Measurements from ENCODE around the gene TF. TPM values are rescaled to one million over a fixed set of nuclear protein-coding genes. Genes with fewer than 3 reads are reported as not detected.
A peak's percentile ranks its signal among the peaks of the same experiment; 100 is the strongest.

TF gene
- total RNA-seq, 2 donors from 2014 or later: 0.65 to 1.3 TPM

DNA sequence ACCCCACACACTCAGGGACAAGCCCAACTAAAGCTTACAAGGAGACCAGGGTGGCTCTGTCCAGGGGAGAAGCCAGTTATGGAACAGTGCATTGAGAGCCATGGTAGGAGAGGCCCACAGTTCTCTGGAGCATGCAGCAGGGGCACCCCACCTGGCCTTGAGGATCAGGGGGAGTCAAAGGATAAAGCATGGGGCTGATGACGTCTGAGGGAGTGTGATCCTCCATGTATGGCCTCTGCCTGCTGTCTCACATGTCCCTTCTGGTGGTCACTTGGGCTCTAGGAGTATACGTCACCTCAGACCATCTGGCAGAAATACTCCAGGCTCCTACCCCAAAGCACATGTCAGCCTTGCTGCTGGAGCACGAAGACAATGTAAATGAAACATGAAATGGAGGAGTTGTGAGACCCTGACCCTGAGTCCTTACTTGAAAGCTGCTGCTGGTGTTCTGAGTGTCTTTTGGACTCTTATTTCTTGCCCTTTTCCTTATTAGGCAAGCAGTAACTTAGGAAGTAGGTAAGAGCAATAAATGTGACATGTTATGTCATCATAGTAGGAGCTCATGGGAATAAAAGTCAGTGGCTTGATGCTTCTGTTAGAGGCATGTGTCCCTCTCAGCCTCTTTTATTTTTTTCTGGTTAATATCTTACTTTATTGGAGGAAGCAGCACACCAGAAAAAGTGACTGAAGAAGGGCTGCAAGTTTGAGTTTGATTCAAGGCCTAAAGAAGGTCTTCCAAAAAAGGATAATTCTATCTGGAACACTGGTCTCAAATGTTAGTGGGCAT, 74.9 kb downstream of the TF start:
- no peak overlapping the region for H3K27ac Mint-ChIP-seq
- no peak for ATAC-seq
- H3K9me3 ChIP-seq (ENCODE audit: control insufficient read depth, low read length, poor library complexity, severe bottlenecking): no peaks in the 10 kb centered on the region
- no peak overlapping the region for H3K4me3 Mint-ChIP-seq
- H3K27me3 Mint-ChIP-seq: no peaks in the 10 kb centered on the region
- peaks cover 6% of the 10 kb centered on the region for H3K4me1 Mint-ChIP-seq
- H3K36me3 Mint-ChIP-seq (ENCODE audit: low read depth): peaks cover 5% of the 10 kb centered on the region
- DNase-seq: no peak

DNA sequence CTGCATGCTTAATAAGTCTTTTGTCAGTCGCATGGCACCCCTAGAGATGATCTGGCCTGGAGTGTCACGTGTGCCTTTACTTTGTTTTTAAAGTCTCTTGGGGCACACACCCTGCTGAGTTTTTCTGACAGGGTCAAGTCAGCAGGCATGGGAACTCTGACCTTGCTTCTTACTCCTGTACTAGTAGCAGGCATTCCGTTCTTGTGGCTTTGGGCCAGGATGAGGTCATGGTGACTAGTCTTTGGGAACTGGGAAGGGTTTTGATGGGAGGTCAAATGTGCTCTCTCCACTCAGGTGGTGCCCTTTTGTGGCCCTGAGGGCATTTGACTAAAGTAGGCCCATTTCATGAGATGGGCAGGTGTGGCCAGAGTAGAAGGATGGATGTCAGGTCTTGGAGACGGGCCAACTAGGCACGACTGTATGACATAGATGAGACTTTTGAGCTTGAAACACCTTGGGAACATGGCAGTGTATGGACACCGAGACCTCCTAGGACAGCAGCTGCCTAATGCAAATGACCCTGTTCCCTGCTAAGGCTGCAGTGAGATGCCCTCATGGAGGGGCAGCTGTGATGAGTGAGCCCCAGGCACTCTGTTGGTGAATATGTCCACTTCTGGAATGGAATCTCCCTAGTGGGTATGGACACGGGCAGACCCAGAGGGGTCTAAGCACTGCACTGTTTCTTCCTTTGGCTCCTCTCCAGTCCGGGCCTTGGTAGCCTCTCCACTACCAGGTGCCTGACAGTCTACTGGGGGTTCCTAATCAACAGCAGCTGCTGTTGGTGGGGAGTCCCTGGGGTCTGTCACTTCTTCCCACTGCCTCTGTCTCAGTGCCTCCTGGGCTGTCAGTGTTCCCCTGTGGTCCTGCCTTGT, 75.8 kb downstream of the TF start:
- Mint-ChIP-seq H3K36me3 (ENCODE audit: low read depth) (peaks cover 5% of the 10 kb centered on the region), H3K27ac (no peak overlapping the region), H3K4me3 (peak overlapping the region; percentile 56), H3K27me3 (no peaks in the 10 kb centered on the region), H3K4me1 (peaks cover 6% of the 10 kb centered on the region)
- no peak for DNase-seq
- ATAC-seq: no peak
- H3K9me3 ChIP-seq (ENCODE audit: control insufficient read depth, low read length, poor library complexity, severe bottlenecking): no peaks in the 10 kb centered on the region

DNA sequence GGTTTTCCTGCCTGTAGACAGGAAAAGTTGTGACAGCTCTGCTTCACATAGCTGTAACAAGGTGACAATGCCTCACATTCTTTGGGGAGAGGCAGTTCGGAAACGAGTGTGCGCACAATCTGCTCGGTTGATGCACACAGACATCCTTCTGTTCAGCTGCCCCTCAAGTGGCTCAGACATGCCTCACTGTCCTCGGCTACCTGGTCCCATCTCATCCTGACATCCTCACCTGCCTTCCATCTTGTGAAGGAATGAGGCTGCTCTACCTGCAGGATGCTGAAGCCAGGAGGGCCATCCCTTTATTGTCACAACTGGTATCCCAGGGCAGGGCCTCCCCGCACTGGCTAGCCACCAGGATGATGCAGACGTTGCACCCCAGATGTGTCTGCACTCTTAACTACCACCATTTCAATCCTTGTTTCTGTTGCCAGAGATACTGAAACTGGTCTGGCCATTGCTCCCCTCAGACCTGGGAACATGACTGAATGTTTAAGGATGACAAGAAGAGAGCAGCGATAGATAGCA, 78.8 kb downstream of the TF start:
- Mint-ChIP-seq H3K36me3 (ENCODE audit: low read depth) (peaks cover 5% of the 10 kb centered on the region), H3K27ac (peak overlapping the region; percentile 3), H3K27me3 (no peaks in the 10 kb centered on the region), H3K4me3 (no peak overlapping the region), H3K4me1 (peaks cover 4% of the 10 kb centered on the region)
- ATAC-seq: no peak
- DNase-seq: no peak
- H3K9me3 ChIP-seq (ENCODE audit: control insufficient read depth, low read length, poor library complexity, severe bottlenecking): no peaks in the 10 kb centered on the region

DNA sequence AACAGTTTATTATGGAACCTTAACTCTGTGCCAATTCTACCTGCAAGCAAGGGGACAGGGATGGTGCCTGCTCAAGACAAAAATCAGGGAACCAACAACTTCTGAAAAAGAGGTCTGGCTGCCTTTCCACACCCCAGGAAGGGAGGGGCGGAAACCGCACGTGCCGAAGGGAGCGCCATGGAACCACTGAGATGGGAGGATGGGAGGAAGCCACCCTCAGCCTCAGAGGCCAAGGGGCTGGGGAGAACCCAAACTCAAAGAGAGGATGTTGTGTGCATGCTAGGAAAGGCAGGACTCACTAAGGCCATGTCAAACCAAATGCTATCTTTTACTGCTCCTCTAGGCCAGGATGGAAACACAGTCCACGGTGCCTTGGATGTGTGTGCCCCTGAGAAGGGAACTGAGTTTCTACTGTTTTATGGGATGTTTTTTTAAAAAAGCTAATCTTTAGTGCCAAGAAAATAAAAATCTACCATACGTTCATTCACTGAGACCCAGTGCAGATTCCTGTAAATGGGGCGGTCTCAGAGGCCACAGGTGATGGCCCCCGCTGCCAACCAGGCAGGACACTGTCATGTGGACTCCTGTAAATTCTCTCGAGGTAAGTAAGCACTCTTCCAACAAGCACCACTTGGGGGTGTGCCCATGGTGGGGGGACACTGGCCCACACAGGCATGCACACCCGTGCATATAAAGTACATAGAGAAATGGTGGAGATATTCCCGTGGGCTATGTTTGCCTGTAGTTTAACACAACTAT, 80.0 kb downstream of the TF start:
- peak overlapping the region; percentile 3 for H3K27ac Mint-ChIP-seq
- peaks cover 4% of the 10 kb centered on the region for H3K4me1 Mint-ChIP-seq
- no peak overlapping the region for H3K4me3 Mint-ChIP-seq
- no peaks in the 10 kb centered on the region for H3K9me3 ChIP-seq (ENCODE audit: control insufficient read depth, low read length, poor library complexity, severe bottlenecking)
- no peaks in the 10 kb centered on the region for H3K27me3 Mint-ChIP-seq
- ATAC-seq (no peak), DNase-seq (no peak)
- no peaks in the 10 kb centered on the region for H3K36me3 Mint-ChIP-seq (ENCODE audit: low read depth)

DNA sequence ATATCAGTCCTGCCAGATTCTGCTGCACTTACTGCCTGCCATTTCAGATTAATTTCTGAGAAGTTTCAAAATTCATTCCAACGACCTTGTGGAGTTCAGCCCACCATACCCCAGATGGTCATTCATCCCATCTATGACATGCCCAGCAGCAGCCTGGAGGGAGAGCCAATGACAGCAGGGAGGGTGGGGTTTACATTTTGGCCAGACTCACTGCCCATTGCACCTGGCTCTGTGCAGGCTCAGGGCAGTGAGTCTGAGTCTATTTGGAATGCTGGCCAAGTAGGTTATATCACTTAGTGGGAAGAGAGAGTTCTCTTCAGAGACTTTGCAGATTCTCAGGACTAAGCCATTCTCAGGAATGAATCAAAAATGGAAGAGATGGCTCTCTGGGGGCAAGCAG, 80.9 kb downstream of the TF start:
- no peaks in the 10 kb centered on the region for H3K9me3 ChIP-seq (ENCODE audit: control insufficient read depth, low read length, poor library complexity, severe bottlenecking)
- Mint-ChIP-seq H3K27me3 (no peaks in the 10 kb centered on the region), H3K36me3 (ENCODE audit: low read depth) (no peaks in the 10 kb centered on the region), H3K27ac (no peak overlapping the region), H3K4me3 (no peak overlapping the region), H3K4me1 (peaks cover 4% of the 10 kb centered on the region)
- ATAC-seq (no peak), DNase-seq (no peak)

DNA sequence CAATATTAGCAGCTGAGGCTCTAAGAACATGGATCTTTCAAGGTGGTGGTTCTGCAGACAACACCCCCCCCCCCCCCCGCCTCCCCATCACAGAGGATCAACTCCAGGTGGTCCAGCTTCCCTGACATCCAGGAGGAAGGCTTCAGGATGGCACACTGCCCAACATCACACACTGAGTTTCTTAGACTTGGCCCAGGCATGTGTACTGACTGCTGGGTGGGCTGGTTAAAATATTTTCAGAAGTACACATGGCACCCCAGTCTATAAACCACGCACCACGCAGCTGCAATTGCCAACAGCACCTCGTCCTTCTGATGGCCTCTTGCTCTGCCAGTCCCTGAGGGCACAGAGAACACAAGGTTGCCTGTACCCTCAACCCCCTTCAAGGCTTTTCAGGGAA, 81.5 kb downstream of the TF start:
- H3K36me3 Mint-ChIP-seq (ENCODE audit: low read depth): no peaks in the 10 kb centered on the region
- H3K9me3 ChIP-seq (ENCODE audit: control insufficient read depth, low read length, poor library complexity, severe bottlenecking): no peaks in the 10 kb centered on the region
- no peak for DNase-seq
- H3K27ac Mint-ChIP-seq: peak overlapping the region; percentile 73
- H3K27me3 Mint-ChIP-seq: no peaks in the 10 kb centered on the region
- peaks cover 4% of the 10 kb centered on the region for H3K4me1 Mint-ChIP-seq
- no peak for ATAC-seq
- H3K4me3 Mint-ChIP-seq: no peak overlapping the region

DNA sequence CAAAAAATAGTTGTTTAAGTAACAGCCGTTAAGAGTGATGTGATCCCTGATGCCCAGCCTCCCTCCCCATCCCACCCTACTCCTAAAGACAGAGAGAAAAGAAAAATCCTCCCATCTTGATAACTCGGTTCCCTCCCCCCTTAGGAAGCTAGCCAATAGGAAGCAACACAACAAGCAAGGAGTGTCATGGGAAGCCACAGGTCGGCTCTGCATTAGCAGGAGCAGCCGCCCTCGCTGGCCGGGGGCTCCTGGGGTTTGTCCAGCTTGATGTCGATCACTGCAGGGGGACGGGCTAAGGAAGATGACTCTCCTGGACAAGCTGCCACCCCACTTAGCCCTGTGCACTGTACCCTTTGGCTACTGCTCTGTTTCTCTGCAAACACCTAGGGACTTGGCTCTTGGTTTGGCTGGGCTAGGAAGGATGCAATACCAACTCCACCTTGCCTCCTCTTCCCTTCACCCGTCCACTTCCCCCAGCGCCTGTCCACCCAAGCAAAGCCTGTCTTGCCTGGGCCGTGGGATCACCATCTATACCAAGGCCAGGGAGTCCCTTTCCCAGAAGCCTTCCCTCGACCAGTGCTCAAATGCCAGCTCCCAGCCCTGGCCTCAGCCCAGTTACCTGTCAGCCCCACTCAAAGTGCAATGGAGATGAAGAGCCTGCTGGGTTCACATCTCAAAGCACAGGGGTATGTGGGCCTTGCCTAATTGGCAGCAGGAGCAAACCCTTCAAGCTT, 82.5 kb downstream of the TF start:
- Mint-ChIP-seq H3K4me1 (peaks cover 4% of the 10 kb centered on the region), H3K27me3 (peaks cover 7% of the 10 kb centered on the region), H3K36me3 (ENCODE audit: low read depth) (no peaks in the 10 kb centered on the region), H3K4me3 (no peak overlapping the region), H3K27ac (no peak overlapping the region)
- H3K9me3 ChIP-seq (ENCODE audit: control insufficient read depth, low read length, poor library complexity, severe bottlenecking): no peaks in the 10 kb centered on the region
- DNase-seq: no peak
- no peak for ATAC-seq

DNA sequence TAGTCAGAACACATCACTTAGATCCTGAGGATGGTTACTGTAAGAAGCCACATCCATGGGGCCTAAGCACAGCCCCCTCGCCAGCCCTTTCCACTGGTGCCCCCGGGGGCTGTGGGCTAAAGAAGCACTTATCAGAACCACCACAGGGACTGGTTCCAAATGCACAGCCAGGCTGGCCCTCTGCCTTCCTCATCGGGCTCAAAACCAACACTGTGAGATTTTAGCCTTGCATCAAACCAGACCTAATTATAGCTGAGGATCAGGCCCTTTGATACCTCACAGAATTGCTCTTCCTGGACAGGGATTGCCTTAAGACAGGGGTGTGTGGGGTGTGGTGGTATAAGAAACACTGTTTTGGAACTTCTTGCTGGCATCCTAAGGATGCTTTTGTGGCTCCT, 83.1 kb downstream of the TF start:
- DNase-seq: no peak
- ATAC-seq: no peak
- Mint-ChIP-seq H3K4me3 (no peak overlapping the region), H3K4me1 (peaks cover 4% of the 10 kb centered on the region), H3K27ac (no peak overlapping the region), H3K27me3 (peaks cover 8% of the 10 kb centered on the region), H3K36me3 (ENCODE audit: low read depth) (no peaks in the 10 kb centered on the region)
- H3K9me3 ChIP-seq (ENCODE audit: control insufficient read depth, low read length, poor library complexity, severe bottlenecking): no peaks in the 10 kb centered on the region

DNA sequence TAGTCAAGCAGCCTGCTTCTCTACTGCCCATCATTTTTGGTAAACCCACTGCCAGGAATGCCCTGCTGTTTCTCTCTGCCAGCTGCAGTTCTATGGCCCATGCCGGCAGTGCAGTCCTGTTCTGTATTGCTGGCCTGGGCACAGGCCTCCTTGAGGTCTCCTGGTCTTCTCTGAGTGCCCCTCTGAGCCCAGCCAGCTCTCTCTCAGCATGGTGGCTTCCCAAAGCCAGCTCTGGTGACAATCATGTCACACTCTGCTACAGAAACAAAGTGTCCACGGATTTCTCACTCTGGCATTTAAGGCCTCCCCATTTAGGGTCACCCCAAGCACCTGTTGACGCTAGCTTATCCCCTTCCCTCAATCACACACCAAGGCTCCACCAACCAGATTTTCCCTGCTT, 83.9 kb downstream of the TF start:
- no peak for ATAC-seq
- H3K27me3 Mint-ChIP-seq: peaks cover 12% of the 10 kb centered on the region
- peaks cover 6% of the 10 kb centered on the region for H3K4me1 Mint-ChIP-seq
- H3K9me3 ChIP-seq (ENCODE audit: control insufficient read depth, low read length, poor library complexity, severe bottlenecking): no peaks in the 10 kb centered on the region
- no peak overlapping the region for H3K27ac Mint-ChIP-seq
- no peak for DNase-seq
- H3K36me3 Mint-ChIP-seq (ENCODE audit: low read depth): peaks cover 2% of the 10 kb centered on the region
- no peak overlapping the region for H3K4me3 Mint-ChIP-seq

DNA sequence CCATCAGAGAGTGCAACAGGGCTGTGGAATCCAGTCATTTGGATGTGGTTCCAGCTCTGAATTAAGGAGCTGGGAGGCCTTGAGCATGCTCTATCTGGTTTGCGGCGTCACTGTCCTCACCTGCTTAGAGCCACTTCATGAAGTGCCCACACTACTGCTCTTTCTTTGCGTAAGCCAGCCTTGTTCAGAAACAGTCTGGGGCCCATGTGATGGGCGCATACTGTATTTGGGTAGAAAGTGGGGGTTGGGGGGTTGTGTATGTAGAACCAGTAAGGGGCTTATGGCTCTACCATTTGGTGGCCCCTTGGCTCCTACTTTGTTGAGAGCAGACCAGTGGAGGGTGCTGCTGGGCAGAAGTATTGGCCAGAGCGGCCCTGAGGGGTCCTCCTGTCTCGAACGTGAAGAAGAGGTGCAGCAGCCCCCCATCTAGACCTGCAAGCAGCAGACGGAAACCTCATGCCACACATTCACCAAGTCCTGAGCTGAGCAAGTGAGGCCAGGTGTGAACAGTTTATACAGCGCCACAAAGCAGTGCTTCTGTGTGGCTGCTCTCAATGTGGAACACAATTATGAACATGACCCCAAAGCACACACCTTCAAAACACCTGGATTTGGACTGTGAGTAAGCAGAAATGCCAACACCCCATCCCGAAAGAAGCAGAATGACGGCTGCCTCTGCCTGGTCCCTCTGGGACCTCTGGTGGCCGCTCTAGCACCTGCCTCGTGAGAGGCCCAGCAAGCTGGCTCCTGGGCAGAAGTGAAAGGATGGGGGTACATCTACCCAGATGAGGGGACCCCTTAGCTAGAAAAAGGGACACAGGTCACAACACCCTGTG, 86.0 kb downstream of the TF start:
- Mint-ChIP-seq H3K4me1 (peaks cover 6% of the 10 kb centered on the region), H3K36me3 (ENCODE audit: low read depth) (peaks cover 4% of the 10 kb centered on the region)

DNA sequence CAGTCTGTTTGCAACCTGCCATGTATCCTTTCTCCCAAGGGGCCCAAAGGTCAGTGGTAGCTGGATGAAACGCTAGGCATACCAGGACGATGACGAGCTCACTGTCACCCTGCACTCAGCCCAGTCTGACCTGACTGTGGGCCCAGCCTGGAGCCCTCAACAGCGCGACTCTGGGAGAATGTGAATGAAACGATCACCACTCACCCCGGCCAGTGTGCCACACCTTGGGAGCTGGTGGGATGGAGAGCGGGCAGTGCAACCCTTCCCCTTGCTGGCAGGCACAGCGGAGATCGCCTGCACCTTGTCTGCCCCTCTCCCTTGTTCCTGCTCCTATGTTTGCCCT, 86.6 kb downstream of the TF start:
- Mint-ChIP-seq H3K4me1 (peaks cover 6% of the 10 kb centered on the region), H3K27ac (no peak overlapping the region), H3K36me3 (ENCODE audit: low read depth) (peaks cover 4% of the 10 kb centered on the region), H3K27me3 (peaks cover 22% of the 10 kb centered on the region), H3K4me3 (no peak overlapping the region)
- H3K9me3 ChIP-seq (ENCODE audit: control insufficient read depth, low read length, poor library complexity, severe bottlenecking): no peaks in the 10 kb centered on the region
- no peak for ATAC-seq
- DNase-seq: no peak

More for the DNA sequence above, 86.0 kb downstream of the TF start:
- peaks cover 22% of the 10 kb centered on the region for H3K27me3 Mint-ChIP-seq
- ATAC-seq (no peak), DNase-seq (no peak)
- H3K4me3 Mint-ChIP-seq: no peak overlapping the region
- H3K9me3 ChIP-seq (ENCODE audit: control insufficient read depth, low read length, poor library complexity, severe bottlenecking): no peaks in the 10 kb centered on the region
- H3K27ac Mint-ChIP-seq: no peak overlapping the region

DNA sequence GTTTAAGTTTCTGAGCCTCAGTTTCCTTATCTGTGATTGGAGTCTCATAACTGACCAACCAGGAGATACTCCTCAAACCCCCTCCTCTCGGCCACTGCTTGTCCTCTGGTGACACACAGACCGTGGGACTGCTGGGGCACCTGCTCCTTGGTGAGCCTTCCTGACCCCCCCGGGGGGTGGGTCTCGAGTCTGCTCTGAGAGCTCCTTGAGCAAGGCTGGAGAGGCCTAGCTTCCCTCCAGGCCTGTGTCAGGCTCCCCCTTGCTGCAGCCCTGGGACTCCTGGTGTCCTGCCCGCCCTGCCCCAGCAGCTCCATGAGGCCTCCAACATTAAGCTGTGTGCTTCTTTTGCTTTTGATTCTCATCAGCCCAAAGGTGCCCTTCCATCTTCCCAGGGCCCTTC, 87.1 kb downstream of the TF start:
- peaks cover 25% of the 10 kb centered on the region for H3K27me3 Mint-ChIP-seq
- no peak overlapping the region for H3K4me3 Mint-ChIP-seq
- ATAC-seq: no peak
- no peaks in the 10 kb centered on the region for H3K9me3 ChIP-seq (ENCODE audit: control insufficient read depth, low read length, poor library complexity, severe bottlenecking)
- H3K27ac Mint-ChIP-seq: no peak overlapping the region
- DNase-seq: no peak
- H3K4me1 Mint-ChIP-seq: peaks cover 6% of the 10 kb centered on the region
- peaks cover 4% of the 10 kb centered on the region for H3K36me3 Mint-ChIP-seq (ENCODE audit: low read depth)
